Testis (tissue), 3 donors: ENCODE data around the gene ITPRIP. TPM values are rescaled to one million over a fixed set of nuclear protein-coding genes. Genes with fewer than 3 reads are reported as not detected.

ENCODE experiments used
- DNase-seq: peaks from one replicate; pipeline ENCODE4 v3.0.0-alpha.2; 2019
- H3K27ac ChIP-seq, 2 donors: fragments of 200-600 bp; sonication (generic); one replicate each; pipeline ENCODE4 v1.5.1; 2019
- H3K27me3 ChIP-seq: fragments of 200-600 bp; sonication (generic); one replicate; pipeline ENCODE4 v1.5.1; 2019
- H3K36me3 ChIP-seq: fragments of 200-600 bp; sonication (generic); one replicate; pipeline ENCODE4 v1.5.1; 2017; ENCODE audit warnings: low read depth; ENCODE audit errors: missing control alignments
- H3K4me1 ChIP-seq: fragments of 200-600 bp; sonication (generic); one replicate; pipeline ENCODE4 v1.5.1; 2019
- H3K4me3 ChIP-seq, 2 donors: fragments of 200-600 bp; sonication (generic); one replicate each; pipeline ENCODE4 v1.5.1; 2017 to 2019
- H3K9me3 ChIP-seq: fragments of 200-600 bp; sonication (generic); one replicate; pipeline ENCODE4 v1.5.1; 2017
- POLR2A ChIP-seq: fragments of 450-650 bp; IDR thresholded peaks from one replicate; pipeline ENCODE4 v1.6.1; 2017; ENCODE audit warnings: antibody characterized with exemption, mild to moderate bottlenecking, moderate library complexity
- WGBS, 2 donors: methylation state at CpG; one replicate each; pipeline ENCODE4 v1.1.5; 2018; 5-methylcytosine and 5-hydroxymethylcytosine counted together
- intact Hi-C: fragments of 100-400 bp; cut with DNase I; formaldehyde crosslinking; loops from one replicate; pipeline ENCODE4 v1.15.1; 2023; ENCODE audit warnings: low total_unique reads
- microRNA-seq, 2 donors: library from miRNA; unstranded; fragments of <30 nt; microRNA quantifications; one replicate each; pipeline ENCODE4, GENCODE V29; 2016; ENCODE audit warnings: borderline number of aligned reads in 2 of 2, borderline replicate concordance in 1 of 2
- polyA plus RNA-seq: library from polyadenylated mRNA; stranded (reverse); fragments of 350-450 nt; fragmentation: Illumina TruSeq; extraction: RNeasy Lipid Tissue Mini Kit (QIAGEN cat#74804); gene quantifications from one replicate; pipeline ENCODE4 v1.2.3, GENCODE V29; 2014; ENCODE audit warnings: low read depth, low replicate concordance; ENCODE audit not compliant: insufficient read depth
- small RNA-seq, 2 donors: library from RNA; depleted of rRNA; stranded (forward); fragments of <200 nt; gene quantifications; one replicate each; pipeline ENCODE3, GENCODE V24; 2016
- total RNA-seq, 2 donors: library from RNA; depleted of rRNA; stranded (reverse); fragments of >200 nt; gene quantifications; one replicate each; pipeline ENCODE4 v1.2.3, GENCODE V29; 2016
- TF ChIP-seq, protein P1 (sequence below), 3 experiments: fragments of 450-650 bp in 2 of 3; fragments of 200-600 bp in 1 of 3; sonication (generic) in 1 of 3; IDR thresholded peaks; one replicate each; pipeline ENCODE4 v1.5.1; 2016 to 2019; ENCODE audit warnings: antibody characterized with exemption in 3 of 3, mild to moderate bottlenecking in 2 of 3, moderate library complexity in 1 of 3

ITPRIP gene
- total and polyA plus RNA-seq, 3 donors from 2014 or later: 21.5 to 29.5 (median 21.6) TPM

- H3K36me3 ChIP-seq: no peaks in the 10 kb centered on the region
- TF ChIP-seq, protein P1, sequence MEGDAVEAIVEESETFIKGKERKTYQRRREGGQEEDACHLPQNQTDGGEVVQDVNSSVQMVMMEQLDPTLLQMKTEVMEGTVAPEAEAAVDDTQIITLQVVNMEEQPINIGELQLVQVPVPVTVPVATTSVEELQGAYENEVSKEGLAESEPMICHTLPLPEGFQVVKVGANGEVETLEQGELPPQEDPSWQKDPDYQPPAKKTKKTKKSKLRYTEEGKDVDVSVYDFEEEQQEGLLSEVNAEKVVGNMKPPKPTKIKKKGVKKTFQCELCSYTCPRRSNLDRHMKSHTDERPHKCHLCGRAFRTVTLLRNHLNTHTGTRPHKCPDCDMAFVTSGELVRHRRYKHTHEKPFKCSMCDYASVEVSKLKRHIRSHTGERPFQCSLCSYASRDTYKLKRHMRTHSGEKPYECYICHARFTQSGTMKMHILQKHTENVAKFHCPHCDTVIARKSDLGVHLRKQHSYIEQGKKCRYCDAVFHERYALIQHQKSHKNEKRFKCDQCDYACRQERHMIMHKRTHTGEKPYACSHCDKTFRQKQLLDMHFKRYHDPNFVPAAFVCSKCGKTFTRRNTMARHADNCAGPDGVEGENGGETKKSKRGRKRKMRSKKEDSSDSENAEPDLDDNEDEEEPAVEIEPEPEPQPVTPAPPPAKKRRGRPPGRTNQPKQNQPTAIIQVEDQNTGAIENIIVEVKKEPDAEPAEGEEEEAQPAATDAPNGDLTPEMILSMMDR (IDR thresholded peaks at IDR 0.05): no peak
- TF ChIP-seq POLR2A: no peak
- 75 to 85% methylated on average over 14 of the region's 14 CpGs for WGBS, 2 donors
- peaks cover 12% of the 10 kb centered on the region for H3K4me1 ChIP-seq
- H3K27ac ChIP-seq: no peak overlapping the region
- H3K4me3 ChIP-seq: peak overlapping the region; percentile 83 to 88
- DNase-seq: no peak
- H3K9me3 ChIP-seq: no peaks in the 10 kb centered on the region
- H3K27me3 ChIP-seq: no peaks in the 10 kb centered on the region
- intact Hi-C loops: no loop called here
Observed at GRCh38 chr10:104267721-104268404, 70.4 kb downstream of the ITPRIP start.

DNA sequence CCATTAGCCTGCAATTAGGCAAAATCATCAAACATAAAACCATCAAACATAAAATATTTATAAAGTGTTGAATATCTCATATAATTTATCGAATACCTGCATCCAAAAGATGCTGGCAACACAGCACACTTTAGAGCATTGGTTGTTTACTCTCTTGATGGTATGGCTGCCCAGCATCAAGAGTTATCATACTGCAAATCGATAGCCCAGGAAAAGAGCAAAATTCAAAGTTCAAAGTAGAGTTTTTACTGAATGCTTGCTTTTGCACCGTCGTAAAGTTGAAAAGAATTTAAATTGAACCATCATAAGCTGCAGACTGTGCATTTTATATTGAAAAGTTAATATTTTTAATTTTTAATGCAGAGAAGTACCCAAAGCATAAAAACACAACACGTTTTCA is 73.5 kb downstream of the ITPRIP start:
- no peaks in the 10 kb centered on the region for H3K27me3 ChIP-seq
- intact Hi-C loops: no loop called here
- H3K27ac ChIP-seq: no peak overlapping the region
- peaks cover 12% of the 10 kb centered on the region for H3K4me1 ChIP-seq
- no peak overlapping the region for H3K4me3 ChIP-seq
- H3K36me3 ChIP-seq: no peaks in the 10 kb centered on the region
- DNase-seq: no peak
- WGBS, 2 donors: 91 to 93% methylated on average over 5 of the region's 5 CpGs
- no peaks in the 10 kb centered on the region for H3K9me3 ChIP-seq
- no peak for TF ChIP-seq POLR2A

GRCh38 chr10:104262055-104262454 is 76.2 kb downstream of the ITPRIP start:
- H3K27ac ChIP-seq: no peak overlapping the region
- no peaks in the 10 kb centered on the region for H3K9me3 ChIP-seq
- H3K36me3 ChIP-seq: no peaks in the 10 kb centered on the region
- intact Hi-C loops: no loop called here
- no peak for TF ChIP-seq POLR2A
- TF ChIP-seq, protein P1 (IDR thresholded peaks at IDR 0.05): no peak
- DNase-seq: no peak
- H3K4me1 ChIP-seq: no peaks in the 10 kb centered on the region
- H3K27me3 ChIP-seq: no peaks in the 10 kb centered on the region
- 74 to 80% methylated on average over 5 of the region's 5 CpGs for WGBS, 2 donors
- no peak overlapping the region for H3K4me3 ChIP-seq

- DNase-seq: no peak
- no peak for TF ChIP-seq POLR2A
- TF ChIP-seq, protein P1 (IDR thresholded peaks at IDR 0.05): no peak
- 24 to 35% methylated on average over 3 of the region's 3 CpGs for WGBS, 2 donors
- Histone ChIP-seq H3K4me1 (peaks cover 9% of the 10 kb centered on the region), H3K4me3 (no peak overlapping the region), H3K36me3 (no peaks in the 10 kb centered on the region), H3K27me3 (no peaks in the 10 kb centered on the region), H3K27ac (no peak overlapping the region), H3K9me3 (no peaks in the 10 kb centered on the region)
- intact Hi-C loops: no loop called here
Observed at GRCh38 chr10:104260775-104261115, 77.5 kb downstream of the ITPRIP start.

- H3K27ac ChIP-seq: no peak overlapping the region
- no peak for DNase-seq
- WGBS, 2 donors: 78 to 83% methylated on average over 6 of the region's 6 CpGs
- no peaks in the 10 kb centered on the region for H3K36me3 ChIP-seq
- no peaks in the 10 kb centered on the region for H3K9me3 ChIP-seq
- no peaks in the 10 kb centered on the region for H3K27me3 ChIP-seq
- no peak for TF ChIP-seq POLR2A
- TF ChIP-seq, protein P1 (IDR thresholded peaks at IDR 0.05): no peak
- H3K4me3 ChIP-seq: no peak overlapping the region
- H3K4me1 ChIP-seq: peaks cover 10% of the 10 kb centered on the region
- intact Hi-C loops: no loop called here
Observed at GRCh38 chr10:104259999-104260774, 78.1 kb downstream of the ITPRIP start.

Small RNAs within 50 kb of the gene (microRNA-seq; reads per million reads assigned to microRNA genes)
- gene MIR4482: 0 to 1.4 reads per million in 2 donors

Small RNAs within 50 kb of the gene (small RNA-seq; reads per million reads assigned to genes)
- gene MIR4482: 0 reads per million in 2 donors

Other genes with a start within 250 kb of the ITPRIP start
- 10 to 100 TPM; 14.7 to 42.8 TPM for gene SFR1, start 216.3 kb downstream of the ITPRIP start, total RNA-seq
- 25.3 TPM for gene SFR1, start 216.3 kb downstream of the ITPRIP start, polyA plus RNA-seq
- 10 to 100 TPM; 37.8 to 72.8 TPM for gene CFAP43, start 106.1 kb downstream of the ITPRIP start, total RNA-seq
- 60.7 TPM for gene CFAP43, start 106.1 kb downstream of the ITPRIP start, polyA plus RNA-seq
- gene GSTO1, start 83.6 kb downstream of the ITPRIP start, total RNA-seq: 10 to 100 TPM in 1 of 2 donors, 1 to 10 TPM in 1; 10.0 to 16.4 TPM
- gene GSTO1, start 83.6 kb downstream of the ITPRIP start, polyA plus RNA-seq: 35.2 TPM
- gene GSTO2, start 69.3 kb downstream of the ITPRIP start, total RNA-seq: 10 to 100 TPM; 28.9 to 51.7 TPM
- 53.7 TPM for gene GSTO2, start 69.3 kb downstream of the ITPRIP start, polyA plus RNA-seq
- gene CFAP58, start 15.4 kb upstream of the ITPRIP start, total RNA-seq: 10 to 100 TPM; 10.1 to 14.6 TPM
- gene CFAP58, start 15.4 kb upstream of the ITPRIP start, polyA plus RNA-seq: 16.3 TPM